Natural killer cell (primary cell): Measurements from ENCODE around the gene FUT1. TPM values are rescaled to one million over a fixed set of nuclear protein-coding genes. Genes with fewer than 3 reads are reported as not detected.
A peak's percentile ranks its signal among the peaks of the same experiment; 100 is the strongest.

Experiments
- ATAC-seq, 3 donors: fragments of 150-1000 bp in 2 of 3; fragments of 200-7000 bp in 1 of 3; cut with Tn5 transposase; 1 replicate in 1 of 3; 2 replicates in 2 of 3; pipeline ENCODE4 v1.10.0; 2021; ENCODE audit warnings: mild to moderate bottlenecking in 2 of 3, moderate library complexity in 2 of 3
- DNase-seq, 2 donors: peaks; one replicate each; pipeline versions ENCODE4 v3.0.0 to v3.0.0-alpha.2; 2013 to 2021; ENCODE audit warnings: mixed read lengths in 1 of 2
- H3K27ac ChIP-seq: one replicate; pipeline ENCODE4 v1.5.1; 2013; ENCODE audit warnings: mild to moderate bottlenecking, low read length
- H3K27me3 ChIP-seq: one replicate; pipeline ENCODE4 v1.6.1; 2013; ENCODE audit warnings: low read length; ENCODE audit not compliant: control insufficient read depth, insufficient read depth
- H3K36me3 ChIP-seq: one replicate; pipeline ENCODE4 v1.6.1; 2013; ENCODE audit warnings: low read length; ENCODE audit not compliant: control insufficient read depth, insufficient read depth
- H3K4me1 ChIP-seq: one replicate; pipeline ENCODE4 v1.6.1; 2013; ENCODE audit warnings: low read length; ENCODE audit not compliant: control insufficient read depth, insufficient read depth
- H3K4me3 ChIP-seq: one replicate; pipeline ENCODE4 v1.5.1; 2013; ENCODE audit warnings: low read length
- H3K9me3 ChIP-seq: one replicate; pipeline ENCODE4 v1.6.1; 2013; ENCODE audit warnings: low read length; ENCODE audit not compliant: control insufficient read depth, insufficient read depth
- H3K27ac Mint-ChIP-seq, 2 donors: one replicate each; pipeline ENCODE4 v1.8.0; 2022; ENCODE audit warnings: mild to moderate bottlenecking in 2 of 2, mixed read lengths in 2 of 2, moderate library complexity in 1 of 2
- H3K27me3 Mint-ChIP-seq, 2 donors: one replicate each; pipeline ENCODE4 v1.8.0; 2022; ENCODE audit warnings: low read depth in 2 of 2, mixed read lengths in 2 of 2
- H3K36me3 Mint-ChIP-seq: one replicate; pipeline ENCODE4 v1.8.0; 2022; ENCODE audit warnings: mixed read lengths
- H3K4me1 Mint-ChIP-seq, 2 donors: one replicate each; pipeline ENCODE4 v1.8.0; 2022; ENCODE audit warnings: mixed read lengths in 2 of 2
- H3K4me3 Mint-ChIP-seq: one replicate; pipeline ENCODE4 v1.8.0; 2022; ENCODE audit warnings: mild to moderate bottlenecking, moderate library complexity, mixed read lengths
- H3K9me3 Mint-ChIP-seq, 2 donors: one replicate each; pipeline ENCODE4 v1.8.0; 2022; ENCODE audit warnings: mixed read lengths in 2 of 2
- WGBS: methylation state at CpG from one replicate; pipeline ENCODE4 v1.1.7; 2013; ENCODE audit warnings: missing lambda C conversion rate; ENCODE audit not compliant: insufficient coverage; 5-methylcytosine and 5-hydroxymethylcytosine counted together
- intact Hi-C: fragments of 100-400 bp; cut with micrococcal nuclease; formaldehyde crosslinking; loops from one replicate; pipeline ENCODE4 v1.14.2; 2022
- total RNA-seq, 4 donors: library from RNA; stranded (reverse); fragments of 120-200 nt in 1 of 4; gene quantifications; one replicate each; pipeline versions ENCODE4 v1.2.3 to v1.2.4, GENCODE V29; 2013 to 2022
- TF ChIP-seq, protein P1 (sequence below): fragments of 200-600 bp; IDR thresholded peaks from one replicate; pipeline ENCODE4 v1.8.0; 2022; ENCODE audit warnings: antibody characterized with exemption

FUT1 gene
- total RNA-seq, 3 donors from 2014 or later (not counting 1 experiment from before 2014, with no cell fraction given), result 0.18 TPM; not detected in 2

DNA sequence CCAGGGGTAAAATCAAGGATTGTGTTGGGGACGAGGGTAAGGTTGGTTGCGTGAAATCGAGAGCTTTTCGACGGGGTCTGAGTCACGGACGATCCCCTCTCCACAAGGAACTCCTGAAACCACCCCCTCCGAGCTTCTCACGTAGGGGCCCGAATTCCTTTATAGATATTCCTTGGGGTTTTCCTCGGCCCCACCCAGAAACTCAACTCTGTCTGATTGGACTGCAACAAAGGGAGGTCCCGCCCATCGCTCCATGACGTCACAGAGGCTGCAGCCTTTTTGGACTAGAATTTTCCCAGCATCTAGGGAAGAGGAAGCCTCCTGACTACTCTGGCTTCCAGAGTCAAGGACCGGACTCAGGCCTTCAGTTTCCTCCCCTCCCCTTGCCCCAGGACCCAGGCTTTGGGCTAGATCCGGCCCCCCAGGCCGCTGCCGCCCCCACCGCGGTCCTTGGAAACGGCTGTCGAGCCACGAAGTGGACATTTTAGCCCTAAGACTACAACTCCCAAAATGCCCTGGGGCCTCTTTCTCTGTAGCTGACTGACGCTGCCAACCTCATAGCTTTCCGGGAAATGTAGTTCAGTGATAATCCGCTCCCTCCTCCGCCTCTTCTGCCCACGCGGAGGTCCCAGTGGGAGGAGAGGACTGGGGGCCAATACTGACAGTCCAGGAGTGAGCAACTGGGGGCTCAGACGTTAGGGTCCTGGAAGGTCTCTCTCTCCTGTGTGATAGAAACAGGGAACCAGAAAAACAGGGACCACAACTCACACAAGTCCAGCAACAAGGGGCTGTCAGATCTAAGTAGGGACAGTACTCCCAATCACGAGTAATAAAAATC is 5.5 kb downstream of the FUT1 start, which contains the start of gene IZUMO1:
Gene IZUMO1, minus strand, starts transcription at position 172 of the 838 bp plus-strand sequence. CDS start 1,050 bp downstream, outside the sequence.
- Mint-ChIP-seq H3K36me3 (no peaks in the 10 kb centered on the region), H3K9me3 (no peaks in the 10 kb centered on the region), H3K27me3 (peaks cover 10 to 30% of the 10 kb centered on the region in 2 donors), H3K4me1 (peaks cover under 1 to 15% of the 10 kb centered on the region in 2 donors), H3K27ac (no peak within 1 kb of the TSS), H3K4me3 (no peak within 1 kb of the TSS)
- Histone ChIP-seq H3K4me1 (peaks cover 16% of the 10 kb centered on the region), H3K27ac (no peak within 1 kb of the TSS), H3K27me3 (peaks cover 22% of the 10 kb centered on the region), H3K4me3 (no peak within 1 kb of the TSS), H3K36me3 (no peaks in the 10 kb centered on the region), H3K9me3 (peaks cover 5% of the 10 kb centered on the region)
- TF ChIP-seq, protein P1, sequence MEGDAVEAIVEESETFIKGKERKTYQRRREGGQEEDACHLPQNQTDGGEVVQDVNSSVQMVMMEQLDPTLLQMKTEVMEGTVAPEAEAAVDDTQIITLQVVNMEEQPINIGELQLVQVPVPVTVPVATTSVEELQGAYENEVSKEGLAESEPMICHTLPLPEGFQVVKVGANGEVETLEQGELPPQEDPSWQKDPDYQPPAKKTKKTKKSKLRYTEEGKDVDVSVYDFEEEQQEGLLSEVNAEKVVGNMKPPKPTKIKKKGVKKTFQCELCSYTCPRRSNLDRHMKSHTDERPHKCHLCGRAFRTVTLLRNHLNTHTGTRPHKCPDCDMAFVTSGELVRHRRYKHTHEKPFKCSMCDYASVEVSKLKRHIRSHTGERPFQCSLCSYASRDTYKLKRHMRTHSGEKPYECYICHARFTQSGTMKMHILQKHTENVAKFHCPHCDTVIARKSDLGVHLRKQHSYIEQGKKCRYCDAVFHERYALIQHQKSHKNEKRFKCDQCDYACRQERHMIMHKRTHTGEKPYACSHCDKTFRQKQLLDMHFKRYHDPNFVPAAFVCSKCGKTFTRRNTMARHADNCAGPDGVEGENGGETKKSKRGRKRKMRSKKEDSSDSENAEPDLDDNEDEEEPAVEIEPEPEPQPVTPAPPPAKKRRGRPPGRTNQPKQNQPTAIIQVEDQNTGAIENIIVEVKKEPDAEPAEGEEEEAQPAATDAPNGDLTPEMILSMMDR, result no peak
- 15% methylated on average over 31 of the region's 31 CpGs for WGBS
- ATAC-seq (peak; percentile 77 to 86 (median 80)), DNase-seq (peak in 1 of 2 donors; percentile 74)
- intact Hi-C loops, result no loop called here

DNA sequence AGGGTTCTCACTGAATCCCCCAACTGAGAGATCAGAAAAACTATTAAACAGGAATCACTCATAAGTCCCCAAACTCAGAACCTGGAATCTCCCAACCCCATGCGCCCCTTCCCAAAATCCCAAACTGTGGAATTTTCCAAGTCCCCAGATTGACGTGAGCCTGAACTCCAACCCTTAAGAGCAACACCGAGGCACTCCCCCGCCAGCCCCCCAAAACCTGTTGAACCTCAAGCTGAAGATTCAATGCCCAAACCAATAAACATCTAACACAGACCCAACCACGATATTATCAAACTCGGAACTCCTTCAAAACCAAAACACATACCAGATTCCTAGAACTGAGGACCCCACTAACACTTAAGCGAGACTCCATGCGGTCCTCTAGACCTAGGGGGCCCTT is 6.3 kb downstream of the FUT1 start:
- peaks cover 10 to 27% of the 10 kb centered on the region in 2 donors for H3K27me3 Mint-ChIP-seq
- DNase-seq (no peak), ATAC-seq (no peak)
- H3K4me3 Mint-ChIP-seq, result no peak overlapping the region
- Histone ChIP-seq H3K36me3 (no peaks in the 10 kb centered on the region), H3K27me3 (peaks cover 18% of the 10 kb centered on the region), H3K4me3 (no peak overlapping the region), H3K27ac (no peak overlapping the region), H3K4me1 (peaks cover 20% of the 10 kb centered on the region), H3K9me3 (peaks cover 5% of the 10 kb centered on the region)
- no peak overlapping the region for H3K27ac Mint-ChIP-seq
- intact Hi-C loops, result no loop called here
- peaks cover 7 to 22% of the 10 kb centered on the region in 2 donors for H3K4me1 Mint-ChIP-seq
- 85% methylated on average over 8 of the region's 8 CpGs for WGBS
- no peaks in the 10 kb centered on the region for H3K36me3 Mint-ChIP-seq
- TF ChIP-seq, protein P1, result no peak
- H3K9me3 Mint-ChIP-seq, result no peaks in the 10 kb centered on the region

DNA sequence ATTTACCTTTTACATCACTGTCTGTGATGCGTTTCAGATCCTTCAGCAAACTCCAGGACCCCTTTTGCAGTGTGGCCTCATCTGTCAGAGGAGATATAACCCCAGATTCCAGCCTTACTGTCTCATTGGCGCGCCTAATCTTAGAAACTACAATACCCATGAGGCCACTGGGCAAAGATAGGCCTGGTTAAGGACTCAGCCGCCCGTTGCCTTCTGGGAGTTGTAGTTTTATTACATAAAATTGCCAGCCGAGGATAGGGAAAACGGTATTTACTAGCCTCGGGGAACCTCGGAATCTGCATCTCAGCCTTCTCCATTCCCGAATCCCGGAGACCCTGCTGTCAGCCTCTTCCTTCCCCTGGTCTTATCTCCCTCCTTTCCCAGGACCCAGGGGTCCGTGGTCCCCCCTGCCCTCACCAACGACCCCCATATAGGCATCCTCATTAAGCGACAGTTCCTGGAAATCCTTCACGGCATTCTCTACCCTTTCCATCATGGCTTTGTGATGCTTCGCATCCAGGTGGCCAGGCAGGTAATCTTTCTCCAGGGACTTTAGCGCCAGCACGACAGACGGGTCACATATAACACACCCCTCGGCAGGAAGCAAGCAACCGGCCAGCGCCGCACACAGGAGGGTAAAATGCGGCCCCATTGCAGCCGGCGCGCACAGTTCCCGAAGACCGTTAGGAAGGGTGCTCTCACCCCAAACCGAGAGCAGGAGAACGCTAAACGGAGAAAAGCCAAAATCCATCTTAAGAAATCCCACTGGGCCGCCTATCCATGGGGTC is 7.0 kb downstream of the FUT1 start:
- DNase-seq, result peak in 1 of 2 donors; percentile 76
- no peak overlapping the region for H3K4me3 ChIP-seq
- Mint-ChIP-seq H3K36me3 (no peaks in the 10 kb centered on the region), H3K27ac (no peak overlapping the region), H3K9me3 (no peaks in the 10 kb centered on the region), H3K27me3 (peaks cover 10 to 24% of the 10 kb centered on the region in 2 donors), H3K4me3 (no peak overlapping the region), H3K4me1 (peaks cover 8 to 25% of the 10 kb centered on the region in 2 donors)
- 40% methylated on average over 32 of the region's 33 CpGs for WGBS
- peaks cover 22% of the 10 kb centered on the region for H3K4me1 ChIP-seq
- peak; percentile 73 to 84 (median 84) for ATAC-seq
- H3K36me3 ChIP-seq, result no peaks in the 10 kb centered on the region
- intact Hi-C loops, result no loop called here
- H3K27me3 ChIP-seq, result peaks cover 20% of the 10 kb centered on the region
- TF ChIP-seq, protein P1, result no peak
- peaks cover 5% of the 10 kb centered on the region for H3K9me3 ChIP-seq
- H3K27ac ChIP-seq, result no peak overlapping the region
